Adrenal gland (tissue), 12 donors: Measurements from ENCODE around the gene NUAK2. TPM values are rescaled to one million over a fixed set of nuclear protein-coding genes. Genes with fewer than 3 reads are reported as not detected.

ENCODE experiments used
- DNase-seq, 7 donors: peaks; one replicate each; pipeline ENCODE4 v3.0.0-alpha.2; 2019 to 2020
- H3K27ac ChIP-seq, 5 donors: fragments of 200-600 bp; sonication (generic) in 4 of 5; 1 replicate in 3 of 5; 2 replicates in 2 of 5; pipeline versions ENCODE4 v1.5.1 to v1.8.0; 2016 to 2020; ENCODE audit warnings: mild to moderate bottlenecking in 1 of 5
- H3K27me3 ChIP-seq: fragments of 200-600 bp; 2 replicates; pipeline ENCODE4 v1.8.0; 2021
- H3K36me3 ChIP-seq, 2 donors: fragments of 200-600 bp; replicated peaks in 1 of 2; 1 replicate in 1 of 2; 2 replicates in 1 of 2; pipeline versions ENCODE4 v1.5.1 to v1.8.0; 2018 to 2022
- H3K4me1 ChIP-seq, 2 donors: fragments of 200-600 bp; replicated peaks in 1 of 2; 1 replicate in 1 of 2; 2 replicates in 1 of 2; pipeline versions ENCODE4 v1.5.1 to v1.8.0; 2018 to 2021
- H3K4me3 ChIP-seq, 4 donors: fragments of 200-600 bp; sonication (generic) in 3 of 4; one replicate each; pipeline ENCODE4 v1.5.1; 2016 to 2018
- H3K9me3 ChIP-seq, 3 donors: fragments of 200-600 bp; sonication (generic) in 1 of 3; replicated peaks in 1 of 3; 1 replicate in 2 of 3; 2 replicates in 1 of 3; pipeline versions ENCODE4 v1.5.1 to v1.8.0; 2016 to 2021
- CTCF ChIP-seq, 6 experiments: fragments of 450-650 bp in 4 of 6; fragments of 200-600 bp in 2 of 6; sonication (generic) in 1 of 6; IDR thresholded peaks; 1 replicate in 5 of 6; 2 replicates in 1 of 6; pipeline versions ENCODE4 v1.5.1 to v1.8.0; 2016 to 2021; ENCODE audit warnings: antibody characterized with exemption in 6 of 6, mild to moderate bottlenecking in 2 of 6, moderate library complexity in 1 of 6
- POLR2A ChIP-seq, 2 donors: fragments of 450-650 bp; IDR thresholded peaks; one replicate each; pipeline ENCODE4 v1.6.1; 2017; ENCODE audit warnings: antibody characterized with exemption in 2 of 2, mild to moderate bottlenecking in 2 of 2, moderate library complexity in 1 of 2
- WGBS, 4 donors: extraction: QIAGEN DNeasy Blood & Tissue Kit in 2 of 4; methylation state at CpG; one replicate each; pipeline versions ENCODE4 v1.1.5 to v1.1.7; 2013 to 2017; 5-methylcytosine and 5-hydroxymethylcytosine counted together
- intact Hi-C, 2 donors: fragments of 100-400 bp; cut with DNase I; formaldehyde crosslinking; loops; one replicate each; pipeline versions ENCODE4 v1.14.1 to v1.15.0; 2022 to 2023
- polyA plus RNA-seq, 3 donors: library from polyadenylated mRNA; stranded (reverse); fragments of 200-250 nt in 2 of 3; fragments of 350-450 nt in 1 of 3; fragmentation: Illumina TruSeq in 1 of 3; extraction: RNeasy Lipid Tissue Mini Kit (QIAGEN cat#74804) in 1 of 3; gene quantifications; one replicate each; pipeline ENCODE4 v1.2.3, GENCODE V29; 2013 to 2014
- total RNA-seq, 9 donors: library from RNA; depleted of rRNA in 4 of 9; stranded (reverse); fragments of >200 nt in 4 of 9; fragments of 120-200 nt in 1 of 9; fragmentation: NEBNext Ultra II Directional in 1 of 9; extraction: Animal tissue kit (Norgen Biotek cat#: 25700) in 1 of 9; gene quantifications; one replicate each; pipeline versions ENCODE4 v1.1.0 to v1.2.4, GENCODE V29; 2013 to 2023
- donor health status: healthy with polysubstance abuse.
- donor health status: Bipolar disorder and iron deficiency.
- donor health status: DM: yes; HTN: yes; CAD: no.
- donor health status: DM: no; HTN: no; CAD: no.
- donor health status: DM: no; HTN: no; CAD: no.
- donor health status: DM: yes; HTN: yes; CAD: no.

NUAK2 gene
- total and polyA plus RNA-seq, 12 donors, result 0.95 to 9.9 (median 4.0) TPM

GRCh38 chr1:205330150-205330549 is 8.6 kb upstream of the NUAK2 start:
- no peaks in the 10 kb centered on the region for H3K4me1 ChIP-seq
- DNase-seq, result no peak
- intact Hi-C loops, result loop anchor here in 1 of 2 donors (10.0 kb wide), 1 partner anchor 195 kb away; no protein-coding TSS in a partner anchor
- no peak overlapping the region for H3K27ac ChIP-seq
- 58 to 72% (median 63%) methylated on average over 2 of the region's 2 CpGs for WGBS, 4 donors
- no peaks in the 10 kb centered on the region for H3K27me3 ChIP-seq
- H3K9me3 ChIP-seq, result no peaks in the 10 kb centered on the region
- H3K36me3 ChIP-seq, result no peaks in the 10 kb centered on the region
- no peak for TF ChIP-seq POLR2A (IDR thresholded peaks at IDR 0.05)
- TF ChIP-seq CTCF (IDR thresholded peaks at IDR 0.05), result no peak
- H3K4me3 ChIP-seq, result no peak overlapping the region

DNA sequence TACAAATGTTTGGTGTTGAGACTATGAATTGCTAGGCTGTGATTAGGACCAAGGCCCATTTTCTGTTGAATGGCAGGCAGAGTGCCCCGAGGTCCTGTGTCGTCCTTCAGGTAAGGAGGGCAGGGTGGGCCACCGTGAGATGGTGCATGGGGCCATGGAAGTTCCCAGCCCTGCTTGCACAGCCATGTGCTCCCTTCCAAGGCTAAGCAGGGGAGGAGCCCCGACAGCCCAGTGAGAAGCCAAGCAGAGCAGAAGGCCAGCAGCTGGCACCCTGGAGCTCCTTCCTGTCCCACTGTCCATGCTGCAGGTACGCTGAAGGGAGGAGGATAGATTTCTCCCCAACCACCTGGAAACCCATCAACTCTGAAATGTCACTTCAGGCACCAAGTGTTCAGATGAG is 8.2 kb upstream of the NUAK2 start:
- H3K27me3 ChIP-seq, result no peaks in the 10 kb centered on the region
- TF ChIP-seq CTCF (IDR thresholded peaks at IDR 0.05) (no peak), POLR2A (IDR thresholded peaks at IDR 0.05) (no peak)
- H3K4me3 ChIP-seq, result no peak overlapping the region
- H3K27ac ChIP-seq, result no peak overlapping the region
- no peaks in the 10 kb centered on the region for H3K36me3 ChIP-seq
- intact Hi-C loops, result loop anchor here in 1 of 2 donors (2.0 to 10.0 kb wide), 2 partner anchors 57 to 195 kb away; no protein-coding TSS in a partner anchor
- no peaks in the 10 kb centered on the region for H3K4me1 ChIP-seq
- 41 to 66% (median 46%) methylated on average over 2 to 5 of the region's 5 CpGs for whole genome bisulfite sequencing, 4 donors
- H3K9me3 ChIP-seq, result no peaks in the 10 kb centered on the region
- DNase-seq, result peak in 2 of 7 donors; percentile 49 to 52

GRCh38 chr1:205328476-205328875 is 6.9 kb upstream of the NUAK2 start:
- H3K4me3 ChIP-seq, result no peak overlapping the region
- no peak for DNase-seq
- 66 to 100% (median 69%) methylated on average over 2 to 4 of the region's 4 CpGs for WGBS, 4 donors
- no peaks in the 10 kb centered on the region for H3K27me3 ChIP-seq
- H3K36me3 ChIP-seq, result no peaks in the 10 kb centered on the region
- TF ChIP-seq POLR2A (IDR thresholded peaks at IDR 0.05) (no peak), CTCF (IDR thresholded peaks at IDR 0.05) (no peak)
- H3K9me3 ChIP-seq, result no peaks in the 10 kb centered on the region
- H3K27ac ChIP-seq, result no peak overlapping the region
- H3K4me1 ChIP-seq, result no peaks in the 10 kb centered on the region
- intact Hi-C loops, result loop anchor here in 1 of 2 donors (2.0 kb wide), 1 partner anchor 56 kb away; no protein-coding TSS in a partner anchor

- Histone ChIP-seq H3K4me3 (no peak overlapping the region), H3K36me3 (no peaks in the 10 kb centered on the region), H3K27me3 (no peaks in the 10 kb centered on the region), H3K9me3 (no peaks in the 10 kb centered on the region), H3K4me1 (peaks cover 0 to 2% of the 10 kb centered on the region in 2 donors), H3K27ac (no peak overlapping the region)
- 66 to 82% (median 69%) methylated on average over 9 to 11 of the region's 11 CpGs for WGBS, 4 donors
- intact Hi-C loops, result no loop called here
- DNase-seq, result no peak
- TF ChIP-seq CTCF (IDR thresholded peaks at IDR 0.05), result no peak
Observed at GRCh38 chr1:205326812-205327466, 5.4 kb upstream of the NUAK2 start.
